ENCODE results near the gene HECW1.

GRCh38 chr7:43467406-43467805, 355.0 kb downstream of the HECW1 start:
- no peak for TF ChIP-seq YY1 (IDR thresholded peaks at IDR 0.05)
- TF ChIP-seq REST (IDR thresholded peaks at IDR 0.05) = no peak
- no peak for TF ChIP-seq ATF3 (IDR thresholded peaks at IDR 0.05)
- no peak for TF ChIP-seq CTCF (IDR thresholded peaks at IDR 0.05; ENCODE audit: low read depth, low read length, missing input control)
- TF ChIP-seq TAF1 (conservative IDR thresholded peaks at IDR 0.05) = no peak
- no peak for TF ChIP-seq SP1 (IDR thresholded peaks at IDR 0.05)
